GM19351 (cell line): Measurements from ENCODE around the gene RNF149.
"Not testable (repeated sequence)": the region's sequence is repeated elsewhere in the genome, so short reads cannot be mapped to it uniquely, and the experiment has no call there.

ENCODE experiments used
- ATAC-seq: cut with Tn5 transposase; IDR thresholded peaks from one replicate; pipeline ENCODE4 v1.9.1; 2021; ENCODE audit warnings: mild to moderate bottlenecking, moderate library complexity; ENCODE audit not compliant: unreplicated experiment

RNF149 gene

GRCh38 chr2:101235956-101236355 is 72.5 kb downstream of the RNF149 start:
- ATAC-seq, result not testable (repeated sequence)

GRCh38 chr2:101234169-101234938 is 74.1 kb downstream of the RNF149 start:
- no peak for ATAC-seq

- ATAC-seq, result no peak
Measured at GRCh38 chr2:101232770-101233169, 75.7 kb downstream of the RNF149 start.

- no peak for ATAC-seq
Measured at GRCh38 chr2:101231937-101232730, 76.4 kb downstream of the RNF149 start.

GRCh38 chr2:101231240-101231639 is 77.3 kb downstream of the RNF149 start:
- ATAC-seq, result no peak

- no peak for ATAC-seq
Measured at GRCh38 chr2:101230541-101231001, 77.9 kb downstream of the RNF149 start.
